Activated CD4-positive, alpha-beta T cell treated with anti-CD3 and anti-CD28 coated beads for 1 hour (primary cell): ENCODE measurements around the gene BTNL9.
"Not testable (repeated sequence)": the region's sequence is repeated elsewhere in the genome, so short reads cannot be mapped to it uniquely, and the experiment has no call there.

Experiments
- DNase-seq: peaks from one replicate; pipeline ENCODE4 v3.0.0-alpha.2; 2020

Gene BTNL9

DNA sequence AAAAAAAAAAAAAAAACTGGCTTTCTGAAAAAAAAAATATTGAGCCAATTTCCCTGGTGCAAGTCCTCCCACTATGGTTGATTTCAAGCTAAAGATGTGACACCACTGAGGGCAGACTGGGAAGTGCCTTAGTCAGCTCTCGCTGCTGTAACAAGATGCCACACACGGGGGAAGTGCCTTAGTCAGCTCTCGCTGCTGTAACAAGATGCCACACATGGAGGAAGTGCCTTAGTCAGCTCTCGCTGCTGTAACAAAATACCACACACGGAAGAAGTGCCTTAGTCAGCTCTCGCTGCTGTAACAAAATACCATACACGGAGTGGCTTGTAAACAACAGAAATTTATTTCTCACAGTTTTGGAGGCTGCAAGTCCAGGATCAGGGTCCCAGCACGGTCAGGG, 23.4 kb downstream of the BTNL9 start:
- no peak for DNase-seq

DNA sequence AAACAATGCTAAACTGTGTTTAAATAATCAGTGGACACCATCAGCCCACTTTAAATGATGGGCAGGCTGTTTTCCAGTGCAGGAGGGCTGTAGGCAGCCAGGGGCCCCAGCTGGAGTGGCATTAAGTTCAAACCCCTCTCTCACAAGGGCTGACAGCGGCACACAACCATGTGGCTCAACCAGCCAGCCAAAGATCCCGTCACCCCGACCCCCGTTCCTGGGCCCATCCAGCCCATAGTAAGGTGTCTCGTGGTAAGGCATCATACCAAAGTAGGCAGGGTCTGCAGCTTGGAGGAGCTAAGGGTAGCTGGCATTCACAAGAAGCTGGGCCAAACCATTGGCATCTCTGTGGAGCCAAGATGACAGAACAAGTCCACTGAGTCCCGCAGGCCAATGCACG, 24.9 kb downstream of the BTNL9 start:
- no peak for DNase-seq

DNA sequence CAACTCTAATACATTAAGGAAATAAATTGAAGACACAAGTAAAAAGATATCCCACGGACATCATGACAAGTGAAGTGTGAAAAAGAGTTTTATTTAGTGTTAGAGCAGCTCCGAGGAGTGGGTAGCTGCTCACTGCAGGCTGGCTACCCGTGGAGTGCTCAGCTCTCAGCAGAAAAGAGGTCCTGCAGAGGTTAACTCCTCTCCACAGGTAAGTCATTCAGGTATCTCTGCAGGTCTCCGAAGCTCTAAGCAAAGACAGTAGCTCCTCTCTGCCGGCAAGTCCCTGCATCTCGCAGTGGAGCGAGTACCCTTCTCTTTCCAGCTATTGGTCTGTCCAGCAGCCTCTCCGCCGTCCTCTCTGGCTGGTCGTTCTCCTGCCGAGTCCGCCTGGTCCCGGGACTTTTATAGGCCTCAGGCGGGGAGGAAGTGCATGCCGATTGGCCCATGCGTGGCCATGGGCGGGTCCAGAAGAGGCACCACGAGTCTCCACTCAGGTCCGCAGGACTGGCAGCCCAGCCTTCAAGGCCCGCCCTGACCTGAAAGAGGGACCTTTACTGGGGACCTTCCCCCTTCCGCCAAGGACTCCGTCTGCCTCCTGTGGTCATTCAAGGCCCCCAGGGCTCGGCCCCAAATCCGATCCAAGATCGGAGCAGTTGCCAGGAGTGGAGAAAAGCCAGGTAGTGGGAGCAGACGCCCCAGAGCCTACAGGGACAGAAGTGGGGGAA, 29.9 kb downstream of the BTNL9 start:
- DNase-seq = no peak

DNA sequence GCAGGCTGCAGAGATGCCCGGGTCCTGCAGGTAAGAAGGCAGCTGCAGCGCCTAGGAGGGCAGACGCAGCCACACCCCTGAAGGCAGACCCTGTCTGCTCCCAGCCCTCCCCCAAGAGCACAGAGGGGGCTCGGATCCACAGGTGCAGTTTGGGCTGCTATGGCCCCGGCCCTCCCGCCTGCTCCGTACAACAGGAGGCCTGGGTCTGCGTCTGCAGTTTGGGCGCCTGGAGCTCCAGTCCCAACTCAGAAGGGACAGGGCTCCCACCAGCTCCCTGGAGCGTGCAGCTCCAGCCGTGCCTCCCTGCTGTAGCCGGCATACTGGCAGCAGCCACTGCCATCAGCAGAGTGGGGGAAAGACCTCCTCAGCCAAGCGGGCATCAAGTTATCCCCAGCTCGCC, 30.5 kb downstream of the BTNL9 start:
- DNase-seq = no peak

DNA sequence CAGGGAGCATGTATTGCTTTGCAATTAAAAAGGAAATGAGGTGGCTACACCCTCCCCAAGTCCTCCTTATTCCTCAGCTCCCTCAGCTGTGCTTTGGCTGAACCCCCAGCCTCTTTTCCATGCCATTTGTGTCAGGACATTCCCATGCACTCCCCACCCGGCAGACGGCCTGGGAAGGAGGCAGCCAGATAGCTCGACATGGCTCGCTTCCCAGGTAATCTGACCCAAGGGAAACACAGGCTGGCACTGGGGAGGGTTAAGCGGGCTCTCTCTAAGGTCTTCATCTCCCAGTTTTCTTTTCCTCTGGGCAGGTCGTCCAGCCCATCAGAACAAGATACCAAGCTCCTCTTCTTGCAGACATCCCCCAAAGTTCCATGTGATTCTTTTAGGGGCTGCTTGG, 31.2 kb downstream of the BTNL9 start:
- no peak for DNase-seq

DNA sequence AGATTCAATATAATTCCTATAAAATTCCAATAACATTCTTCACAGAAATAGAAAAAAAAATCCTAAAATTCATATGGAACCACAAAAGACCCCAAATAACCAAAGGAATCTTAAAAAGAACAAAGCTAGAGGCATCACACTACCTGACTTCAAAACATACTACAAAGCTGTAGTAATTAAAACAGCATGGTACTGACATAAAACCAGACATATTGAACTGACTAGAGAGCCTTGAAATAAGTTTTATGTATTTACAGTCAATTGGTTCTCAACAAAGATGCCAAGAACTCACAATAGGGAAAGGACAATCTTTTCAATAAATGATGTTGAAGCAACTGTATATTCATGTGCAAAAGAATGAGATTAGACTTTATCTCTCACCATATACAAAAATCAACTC, 36.9 kb downstream of the BTNL9 start:
- DNase-seq = no peak

DNA sequence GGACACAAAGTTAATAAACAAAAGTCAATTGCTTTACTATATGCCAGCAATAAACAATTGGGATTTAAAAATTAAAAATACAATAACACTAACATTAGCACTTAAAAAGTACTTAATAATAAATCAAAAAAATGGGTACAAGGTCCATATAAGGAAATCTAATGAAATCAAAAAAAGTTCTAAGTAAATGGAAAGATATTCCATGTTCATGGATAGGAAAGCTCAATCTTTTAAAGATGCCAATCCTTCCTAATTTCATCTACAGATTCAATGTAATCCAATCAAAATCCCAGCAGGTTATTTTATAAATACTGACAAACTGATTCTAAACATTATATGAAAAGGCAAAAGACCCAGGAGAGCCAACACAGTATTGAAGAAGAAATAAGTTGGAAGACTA, 41.9 kb downstream of the BTNL9 start:
- no peak for DNase-seq

DNA sequence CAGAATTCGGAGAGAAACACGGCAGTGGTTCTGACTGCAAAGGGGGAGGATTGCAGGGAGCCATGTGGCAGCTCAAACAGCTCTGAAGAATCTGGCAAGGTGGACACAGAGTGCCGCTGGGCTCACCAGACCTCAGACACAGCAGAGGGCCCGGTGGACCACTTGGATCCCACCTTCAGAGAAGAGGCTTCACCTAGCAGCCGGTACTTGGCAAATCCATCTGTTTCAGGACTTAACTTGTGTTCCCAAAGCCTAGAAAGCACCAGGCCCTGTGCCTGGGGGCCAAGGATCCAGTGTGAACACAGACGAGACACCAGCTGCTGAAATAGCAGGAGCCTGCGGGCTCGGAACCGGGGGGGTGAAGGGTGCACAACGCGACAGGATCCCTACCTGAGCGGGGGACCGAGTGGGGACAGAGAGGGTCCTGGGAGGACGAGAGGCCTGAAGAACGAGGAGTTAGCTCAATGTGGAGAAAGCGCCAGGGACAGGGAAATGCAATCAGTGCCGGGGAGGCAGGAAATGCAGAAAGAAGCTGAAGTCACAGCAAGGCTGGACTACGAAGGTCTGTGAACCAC, 44.6 kb downstream of the BTNL9 start:
- DNase-seq = no peak

DNA sequence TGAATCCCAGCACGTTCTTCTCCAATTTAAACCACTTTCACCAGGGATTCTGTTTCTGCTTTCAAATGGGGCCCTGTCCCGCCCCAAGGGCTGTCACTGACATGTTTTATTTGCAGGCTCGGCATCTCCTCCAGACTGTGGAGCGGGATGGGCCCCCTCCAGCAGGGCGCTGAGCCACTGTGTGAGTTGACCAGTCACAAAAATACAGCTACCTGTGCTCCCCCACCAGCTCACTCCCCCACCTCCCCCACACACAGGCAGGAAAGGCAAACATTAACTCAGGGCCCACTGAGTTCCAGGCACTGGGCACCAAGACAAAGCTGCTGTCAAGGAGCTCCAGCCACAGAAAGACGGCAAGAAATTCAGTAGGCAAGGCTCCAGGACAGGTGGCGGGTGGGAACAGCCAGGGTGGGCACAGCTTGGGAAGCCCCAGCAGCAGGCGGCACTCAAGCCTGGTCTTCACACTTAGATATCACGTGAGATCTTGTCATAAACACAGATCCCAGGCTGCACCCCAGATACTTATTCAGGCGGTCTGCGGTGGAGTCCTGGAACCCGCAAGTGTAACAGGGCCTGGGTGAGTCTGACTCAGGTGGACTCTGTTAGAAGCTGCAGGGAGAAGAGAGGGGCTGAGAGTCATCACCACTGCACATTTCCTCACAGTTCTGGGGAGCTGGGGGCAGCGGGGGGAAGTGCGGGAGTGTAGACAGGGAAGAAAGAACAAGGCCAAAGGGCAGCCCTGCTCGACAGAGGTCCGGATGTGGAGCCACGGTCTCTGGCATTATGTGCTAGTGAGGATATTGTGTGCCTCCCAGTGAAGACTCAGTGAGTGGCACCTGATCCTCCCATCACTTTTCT, 46.2 kb downstream of the BTNL9 start:
- DNase-seq = no peak

DNA sequence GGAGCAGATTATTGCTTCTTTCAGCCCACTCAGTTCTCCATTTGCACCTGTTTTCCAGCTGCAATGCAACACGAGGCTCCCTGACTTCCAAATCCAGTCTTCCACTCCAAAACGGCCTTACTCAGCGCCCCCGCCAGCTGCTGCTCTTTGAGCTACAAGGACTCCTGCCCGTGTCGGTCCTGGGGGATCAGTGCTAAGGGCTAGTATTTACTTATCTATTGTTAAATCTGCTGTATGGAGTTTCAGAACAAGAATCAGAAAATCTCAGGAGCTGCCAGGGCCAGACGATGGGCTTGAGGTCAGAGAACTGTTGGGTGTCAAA, 46.8 kb downstream of the BTNL9 start:
- no peak for DNase-seq

DNA sequence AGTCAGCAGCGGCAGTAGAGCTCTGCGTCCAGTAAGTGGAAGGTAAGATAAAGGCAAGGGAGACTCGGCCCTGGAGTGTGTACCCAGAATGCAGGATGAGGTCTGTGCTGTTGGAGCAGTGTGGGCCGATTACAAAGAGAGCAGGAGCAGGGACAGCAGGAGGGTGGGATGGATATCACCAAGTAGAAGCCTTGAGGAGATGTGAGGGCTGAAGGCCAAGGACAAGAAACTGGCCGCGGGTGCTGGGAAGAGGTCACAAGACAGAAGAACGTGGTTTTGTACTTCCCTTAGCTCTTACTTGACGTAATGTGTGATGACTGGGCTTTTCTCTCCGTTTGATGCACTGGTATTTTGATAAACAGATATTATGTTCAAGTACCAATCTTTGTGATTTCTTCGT, 47.2 kb downstream of the BTNL9 start:
- DNase-seq = no peak

DNA sequence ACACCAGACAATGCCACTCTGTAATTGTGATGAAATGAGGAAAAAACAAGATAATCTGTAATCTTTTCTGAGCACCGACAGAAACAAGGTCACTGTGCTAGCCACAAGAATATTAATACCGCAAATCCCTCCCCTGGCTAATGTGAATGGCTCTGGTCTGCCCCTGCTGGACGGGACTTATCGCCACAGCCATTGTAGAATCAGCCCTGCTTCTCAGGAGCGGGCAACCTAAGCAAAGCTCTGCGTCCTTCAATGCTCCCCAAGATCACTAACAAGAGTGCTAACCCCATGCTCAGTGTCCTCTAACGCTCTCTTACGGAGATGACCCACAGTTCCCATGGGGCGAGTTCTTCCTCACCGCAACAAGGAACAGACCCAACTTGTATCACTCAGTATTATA, 48.2 kb downstream of the BTNL9 start:
- DNase-seq = no peak

DNA sequence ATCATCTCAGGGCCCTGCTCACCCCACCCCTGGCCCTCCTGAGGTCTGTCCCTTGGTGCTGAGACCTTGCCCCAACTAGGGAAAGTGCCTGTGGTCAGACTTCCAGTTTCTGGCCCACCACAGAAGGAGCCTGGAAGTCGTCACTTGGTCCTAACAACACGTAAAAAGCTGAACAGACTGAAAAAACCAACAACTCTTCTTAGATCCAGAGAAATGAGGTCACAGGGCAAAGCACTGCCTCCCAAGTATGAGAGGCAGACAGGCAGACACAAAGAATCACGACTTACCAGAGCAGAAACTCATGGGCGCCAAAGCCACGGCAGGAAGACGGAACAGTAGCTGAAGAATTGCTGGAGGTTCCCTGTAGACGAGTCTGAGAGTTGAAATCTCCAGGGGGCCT, 52.4 kb downstream of the BTNL9 start:
- DNase-seq = no peak

DNA sequence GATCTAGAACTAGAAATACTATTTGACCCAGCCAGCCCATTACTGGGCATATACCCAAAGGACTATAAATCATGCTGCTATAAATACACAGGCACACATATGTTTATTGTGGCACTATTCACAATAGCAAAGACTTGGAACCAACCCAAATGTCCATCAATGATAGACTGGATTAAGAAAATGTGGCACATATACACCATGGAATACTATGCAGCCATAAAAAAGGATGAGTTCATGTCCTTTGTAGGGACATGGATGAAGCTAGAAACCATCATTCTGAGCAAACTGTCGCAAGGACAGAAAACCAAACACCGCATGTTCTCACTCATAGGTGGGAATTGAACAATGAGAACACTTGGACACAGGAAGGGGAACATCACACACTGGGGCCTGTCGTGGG, 55.1 kb downstream of the BTNL9 start:
- DNase-seq = not testable (repeated sequence)

DNA sequence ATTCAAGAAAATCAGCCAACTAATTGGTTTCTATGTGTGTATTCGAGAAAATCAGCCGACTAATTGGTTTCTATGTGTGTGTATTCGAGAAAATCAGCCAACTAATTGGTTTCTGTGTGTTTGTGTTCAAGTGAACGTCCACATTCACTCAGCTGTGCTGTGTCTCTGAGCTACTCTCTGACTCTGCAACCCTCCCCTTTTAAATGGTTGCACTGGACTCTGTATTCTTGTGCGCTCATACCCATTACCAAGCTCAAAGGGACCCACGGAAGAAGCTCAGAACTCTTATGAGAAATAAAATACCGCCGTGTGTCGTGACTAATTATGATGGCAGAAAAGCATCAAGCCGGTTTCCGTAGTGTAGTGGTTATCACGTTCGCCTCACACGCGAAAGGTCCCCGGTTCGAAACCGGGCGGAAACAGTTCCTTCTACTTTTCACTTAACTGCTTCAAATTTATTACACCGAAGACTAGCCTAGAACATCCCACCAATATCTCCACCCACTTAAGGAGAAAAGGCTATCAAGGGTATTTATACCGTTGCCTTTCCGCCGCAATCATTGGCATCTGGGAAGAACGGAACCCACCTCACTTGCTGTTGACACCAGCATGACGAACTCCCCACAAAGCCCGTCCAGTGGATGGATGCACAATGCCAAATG, 56.8 kb downstream of the BTNL9 start:
- DNase-seq = not testable (repeated sequence)

DNA sequence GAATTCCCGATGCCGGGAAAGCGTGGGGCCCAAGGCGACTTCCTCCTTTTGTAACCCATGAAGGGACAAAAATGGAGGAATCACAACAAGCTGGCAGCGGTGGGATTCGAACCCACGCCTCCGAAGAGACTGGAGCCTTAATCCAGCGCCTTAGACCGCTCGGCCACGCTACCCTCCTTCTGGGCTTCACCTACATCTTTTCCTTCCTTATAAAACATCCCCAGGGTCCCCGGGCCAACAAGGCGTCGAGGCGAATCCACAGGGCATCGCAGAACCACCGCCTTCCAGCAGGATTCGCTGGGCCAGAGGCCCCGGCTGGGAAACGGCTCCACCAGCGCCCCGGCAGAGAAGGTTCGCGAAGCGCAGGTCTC, 57.3 kb downstream of the BTNL9 start:
- not testable (repeated sequence) for DNase-seq

DNA sequence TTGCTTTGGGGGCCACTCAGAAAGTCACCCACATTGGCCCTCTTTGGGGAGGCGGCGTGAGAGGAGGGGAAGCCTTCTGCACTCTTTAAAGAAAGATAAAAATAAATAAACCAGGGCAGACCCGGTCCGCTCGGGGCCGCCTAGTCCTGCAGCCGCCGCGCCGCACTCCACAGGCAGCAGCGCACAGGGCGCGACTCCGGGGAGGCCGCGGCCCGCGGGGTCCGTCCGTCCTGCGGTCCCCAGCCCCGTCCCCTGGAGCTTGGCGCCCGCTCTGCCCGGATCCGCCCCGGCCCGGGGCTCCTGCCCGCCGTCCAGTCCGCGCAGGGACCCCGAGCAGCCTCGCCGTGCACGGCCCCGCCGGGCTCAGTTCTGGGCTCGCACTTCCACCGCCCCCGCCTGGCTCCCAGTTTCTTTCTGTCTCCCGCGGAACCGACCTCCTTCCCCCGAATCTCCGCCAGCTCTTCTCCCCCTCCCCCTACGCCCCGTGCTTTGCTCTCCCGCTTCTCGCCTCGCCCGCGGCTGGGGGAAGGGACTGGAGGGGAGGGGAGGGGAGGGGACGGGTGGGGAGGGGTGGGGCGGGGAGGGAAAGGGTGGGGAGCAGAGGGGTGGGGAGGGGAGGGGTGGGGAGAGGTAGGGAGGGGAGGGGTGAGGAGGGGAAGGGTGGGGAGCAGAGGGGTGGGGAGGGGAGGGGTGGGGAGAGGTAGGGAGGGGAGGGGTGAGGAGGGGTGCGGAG, 57.9 kb downstream of the BTNL9 start:
- DNase-seq = not testable (repeated sequence)

DNA sequence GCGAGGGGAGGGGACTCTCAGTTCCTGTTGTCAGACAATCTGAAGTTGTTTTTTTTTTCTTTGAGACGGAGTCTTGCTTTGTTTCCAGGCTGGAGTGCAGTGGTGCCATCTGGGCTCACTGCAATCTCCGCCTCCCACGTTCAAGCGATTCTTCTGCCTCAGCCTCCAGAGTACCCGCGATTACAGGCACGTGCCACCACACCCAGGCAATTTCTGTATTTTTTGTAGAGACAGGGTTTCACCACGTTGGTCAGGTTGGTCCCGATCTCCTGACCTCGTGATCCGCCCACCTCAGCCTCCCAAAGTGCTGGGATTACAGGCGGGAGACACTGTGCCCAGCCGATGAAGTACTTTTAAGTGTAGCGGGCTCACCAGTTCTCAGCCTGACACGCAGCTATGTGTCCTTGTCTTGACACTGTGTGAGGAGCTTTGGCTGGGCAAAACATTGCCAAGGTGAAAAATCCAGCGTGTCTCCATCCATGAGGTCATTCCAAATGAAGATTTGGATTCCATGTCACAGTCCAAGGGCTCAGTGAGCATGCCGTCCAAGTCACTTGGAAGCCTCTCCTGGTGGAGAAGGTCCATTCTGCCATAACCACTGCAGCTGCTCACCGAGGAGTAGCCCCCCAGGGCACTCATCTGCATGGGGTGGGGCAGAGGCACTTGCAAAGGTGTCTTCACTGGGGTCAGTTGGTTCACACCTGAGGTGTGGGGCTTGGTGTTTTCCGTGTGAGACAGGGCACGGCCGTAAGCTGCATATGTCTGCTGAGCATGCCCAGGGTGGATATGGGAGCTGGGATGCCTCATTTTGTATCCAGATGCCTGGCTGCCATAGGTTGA, 58.9 kb downstream of the BTNL9 start:
- no peak for DNase-seq

DNA sequence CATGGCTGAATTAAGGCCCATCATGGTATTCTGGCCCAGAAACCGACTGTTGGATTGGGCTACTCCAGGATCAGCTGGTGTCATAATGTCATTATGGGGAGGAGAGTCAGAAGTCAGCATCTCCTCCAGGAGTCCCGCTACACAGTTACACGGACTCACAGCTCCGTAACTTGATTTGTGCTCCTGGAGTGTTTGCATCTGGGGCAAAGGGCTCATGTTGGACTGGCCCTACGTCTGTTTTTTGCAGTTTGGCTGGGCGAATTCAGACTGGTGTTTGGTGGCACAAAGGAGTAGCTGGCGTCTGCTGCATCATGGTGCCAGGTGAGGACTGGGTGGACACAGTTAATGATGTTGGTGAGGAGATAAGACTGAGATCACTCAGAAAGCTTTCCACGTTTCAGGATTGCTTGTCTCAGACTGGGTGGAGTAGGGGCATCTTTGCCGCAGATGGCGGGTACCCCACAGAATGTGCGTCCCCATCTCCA, 59.6 kb downstream of the BTNL9 start:
- no peak for DNase-seq

DNA sequence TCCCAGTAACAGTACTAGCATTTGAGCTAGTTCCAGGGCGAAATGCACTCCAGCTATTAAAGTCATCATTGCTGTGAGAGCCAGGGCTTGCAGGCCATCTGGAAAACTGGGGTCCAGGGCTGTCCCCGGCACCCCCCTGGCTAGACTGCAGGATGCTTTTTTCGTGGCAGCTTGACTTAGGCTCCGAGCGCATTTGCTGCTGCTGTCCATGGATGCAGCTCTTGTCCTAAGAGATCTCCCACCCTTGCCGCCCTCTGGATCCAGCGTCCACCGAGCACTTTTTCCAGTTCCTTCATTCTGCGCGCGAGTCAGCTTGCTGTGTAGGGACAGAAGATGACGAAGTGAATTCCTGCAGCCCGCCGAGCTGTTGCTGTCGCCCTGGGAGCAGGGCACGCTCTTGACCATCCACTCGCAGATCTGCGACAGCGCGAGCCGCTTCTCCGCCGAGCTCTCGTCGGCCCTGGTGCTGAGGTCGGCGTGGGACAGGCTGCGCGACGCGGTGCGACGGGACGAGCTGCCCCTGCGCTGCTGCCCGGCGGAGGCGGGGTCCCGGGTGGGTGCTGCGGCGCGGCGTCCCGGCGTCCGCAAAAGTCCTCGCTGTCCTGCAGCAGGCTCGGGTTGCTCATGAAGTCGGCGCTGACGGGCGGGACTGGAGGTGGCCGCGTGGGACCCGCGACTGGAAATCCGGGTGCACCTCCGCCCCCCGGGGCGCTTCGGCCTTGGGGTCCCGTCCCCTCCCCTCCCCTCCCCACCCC, 60.2 kb downstream of the BTNL9 start:
- no peak for DNase-seq

DNA sequence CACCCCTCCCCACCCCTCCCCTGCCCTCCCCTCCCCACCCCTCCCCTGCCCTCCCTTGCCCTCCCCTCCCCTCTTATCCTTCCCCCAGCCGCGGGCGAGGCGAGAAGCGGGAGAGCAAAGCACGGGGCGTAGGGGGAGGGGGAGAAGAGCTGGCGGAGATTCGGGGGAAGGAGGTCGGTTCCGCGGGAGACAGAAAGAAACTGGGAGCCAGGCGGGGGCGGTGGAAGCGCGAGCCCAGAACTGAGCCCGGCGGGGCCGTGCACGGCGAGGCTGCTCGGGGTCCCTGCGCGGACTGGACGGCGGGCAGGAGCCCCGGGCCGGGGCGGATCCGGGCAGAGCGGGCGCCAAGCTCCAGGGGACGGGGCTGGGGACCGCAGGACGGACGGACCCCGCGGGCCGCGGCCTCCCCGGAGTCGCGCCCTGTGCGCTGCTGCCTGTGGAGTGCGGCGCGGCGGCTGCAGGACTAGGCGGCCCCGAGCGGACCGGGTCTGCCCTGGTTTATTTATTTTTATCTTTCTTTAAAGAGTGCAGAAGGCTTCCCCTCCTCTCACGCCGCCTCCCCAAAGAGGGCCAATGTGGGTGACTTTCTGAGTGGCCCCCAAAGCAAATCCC, 61.1 kb downstream of the BTNL9 start:
- DNase-seq = not testable (repeated sequence)
